Heart right ventricle (tissue), 16 donors: ENCODE measurements around the gene GDPD3. TPM values are rescaled to one million over a fixed set of nuclear protein-coding genes. Genes with fewer than 3 reads are reported as not detected.

ENCODE experiments used
- ATAC-seq, 8 donors: fragments of 200-7000 bp; cut with Tn5 transposase; one replicate each; pipeline ENCODE4 v1.9.1; 2020; ENCODE audit warnings: mild to moderate bottlenecking in 8 of 8, moderate library complexity in 8 of 8, moderate number of reproducible peaks in 1 of 8
- DNase-seq, 2 donors: peaks; one replicate each; pipeline ENCODE4 v3.0.0-alpha.2; 2020
- H3K27ac ChIP-seq, 10 donors: fragments of 200-600 bp; sonication (generic) in 2 of 10; one replicate each; pipeline versions ENCODE4 v1.5.0 to v1.8.0; 2020 to 2022; ENCODE audit warnings: mild to moderate bottlenecking in 3 of 10
- H3K27me3 ChIP-seq, 7 donors: fragments of 200-600 bp; one replicate each; pipeline ENCODE4 v1.8.0; 2021 to 2022; ENCODE audit warnings: mild to moderate bottlenecking in 2 of 7
- H3K36me3 ChIP-seq, 9 donors: fragments of 200-600 bp; sonication (generic) in 1 of 9; one replicate each; pipeline versions ENCODE4 v1.5.0 to v1.8.0; 2020 to 2022; ENCODE audit warnings: mild to moderate bottlenecking in 2 of 9
- H3K4me1 ChIP-seq, 9 donors: fragments of 200-600 bp; sonication (generic) in 1 of 9; one replicate each; pipeline versions ENCODE4 v1.5.0 to v1.8.0; 2020 to 2022; ENCODE audit warnings: mild to moderate bottlenecking in 4 of 9
- H3K4me3 ChIP-seq, 10 donors: fragments of 200-600 bp; sonication (generic) in 2 of 10; one replicate each; pipeline versions ENCODE4 v1.5.0 to v1.8.0; 2020 to 2022; ENCODE audit warnings: mild to moderate bottlenecking in 7 of 10, moderate library complexity in 2 of 10
- H3K9me3 ChIP-seq, 11 donors: fragments of 200-600 bp in 10 of 11; sonication (generic) in 2 of 11; one replicate each; pipeline versions ENCODE4 v1.5.0 to v1.8.0; 2013 to 2022; ENCODE audit warnings: mild to moderate bottlenecking in 2 of 11, control low read depth in 1 of 11, moderate library complexity in 1 of 11
- CTCF ChIP-seq, 9 donors: fragments of 200-600 bp; sonication (generic) in 2 of 9; IDR thresholded peaks; one replicate each; pipeline versions ENCODE4 v1.5.0 to v1.8.0; 2021 to 2022; ENCODE audit warnings: antibody characterized with exemption in 9 of 9, mild to moderate bottlenecking in 5 of 9, moderate library complexity in 1 of 9
- WGBS, 2 donors: extraction: QIAGEN DNeasy Blood & Tissue Kit; methylation state at CpG; one replicate each; pipeline ENCODE4 v1.1.7; 2013; ENCODE audit warnings: inconsistent platforms in 1 of 2; 5-methylcytosine and 5-hydroxymethylcytosine counted together
- intact Hi-C, 10 donors: fragments of 100-400 bp; cut with DNase I; formaldehyde crosslinking; loops; one replicate each; pipeline versions ENCODE4 v1.11.1 to v1.14.2; 2022
- polyA plus RNA-seq, 2 donors: library from polyadenylated mRNA; stranded (reverse); fragments of 200-250 nt; gene quantifications; one replicate each; pipeline ENCODE4 v1.2.3, GENCODE V29; 2013
- total RNA-seq, 10 donors: library from RNA; stranded (reverse); fragmentation: NEBNext Ultra II Directional in 3 of 10; extraction: Animal tissue kit (Norgen Biotek cat#: 25700) in 3 of 10; gene quantifications; one replicate each; pipeline versions ENCODE4 v1.2.1 to v1.2.4, GENCODE V29; 2021 to 2023
- donor health status: Arrhythmogenic right ventricular cardiomyopathy.
- donor health status: ischemic (EF 13 %, LVEDD 7.1; RV severe dilation, severe dysfunction).
- donor health status: healthy with polysubstance abuse.
- donor health status: DM: no; HTN: yes; CAD: no.
- donor health status: DM: no; HTN: no; CAD: no.
- donor health status: ischemic (EF 25% LVEDD 6.9; RV normal size, moderate dysfunction).
- donor health status: ischemic (EF 25% LVEDD 5.7; RV mildly dilated, moderate dysfunction).
- donor health status: healthy.
- donor health status: DM: yes; HTN: yes; CAD: no.
- donor health status: Ischemic cardiomyopathy.
- donor health status: ischemic (EF 35%, LVEDD 5.7; RV mildly dilated, moderate dysfunction).
- donor health status: nonischemic (EF 11% LVEDD 7.7; RV severe dilation, severe dysfunction).
- donor health status: DM: yes; HTN: yes; CAD: no.
- donor health status: PGD.
- donor health status: ischemic (EF 29% LVEDD 5.4; RV normal size, mild dysfunction).
- donor health status: nonischemic (EF 23%, LVEDD 6.1; RV moderate dilation, normal function).

GDPD3 gene
- total and polyA plus RNA-seq, 12 donors, result 0.85 to 6.4 (median 1.5) TPM

- WGBS, 2 donors, result 80 to 89% methylated on average over 11 of the region's 11 CpGs
- DNase-seq, result no peak
- peaks cover 0 to 12% (median 0%) of the 10 kb centered on the region in 9 donors for H3K4me1 ChIP-seq
- no peaks in the 10 kb centered on the region for H3K27me3 ChIP-seq
- H3K9me3 ChIP-seq, result no peaks in the 10 kb centered on the region
- no peak for TF ChIP-seq CTCF (IDR thresholded peaks at IDR 0.05)
- intact Hi-C loops, result loop anchor here in 1 of 10 donors (10.0 kb wide), 1 partner anchor 310 kb away; no protein-coding TSS in a partner anchor
- no peak overlapping the region for H3K4me3 ChIP-seq
- peaks cover 7 to 100% (median 50%) of the 10 kb centered on the region in 9 donors for H3K36me3 ChIP-seq
- ATAC-seq, result no peak
- no peak overlapping the region for H3K27ac ChIP-seq
Measured at GRCh38 chr16:30114411-30114810, 1.1 kb upstream of the GDPD3 start.

GRCh38 chr16:30113711-30114333, 485 bp upstream of the GDPD3 start:
- peaks cover 0 to 9% (median 0%) of the 10 kb centered on the region in 9 donors for H3K4me1 ChIP-seq
- H3K36me3 ChIP-seq, result peaks cover 7 to 100% (median 45%) of the 10 kb centered on the region in 9 donors
- 89 to 90% methylated on average over 20 of the region's 20 CpGs for WGBS, 2 donors
- peak overlapping the region in 1 of 10 donors; percentile 13 for H3K27ac ChIP-seq
- intact Hi-C loops, result loop anchor here in 1 of 10 donors (10.0 kb wide), 1 partner anchor 311 kb away; no protein-coding TSS in a partner anchor
- no peak overlapping the region for H3K4me3 ChIP-seq
- DNase-seq (no peak), ATAC-seq (peak in 3 of 8 donors; percentile 4 to 21 (median 11))
- H3K27me3 ChIP-seq, result no peaks in the 10 kb centered on the region
- H3K9me3 ChIP-seq, result no peaks in the 10 kb centered on the region
- no peak for TF ChIP-seq CTCF (IDR thresholded peaks at IDR 0.05)

DNA sequence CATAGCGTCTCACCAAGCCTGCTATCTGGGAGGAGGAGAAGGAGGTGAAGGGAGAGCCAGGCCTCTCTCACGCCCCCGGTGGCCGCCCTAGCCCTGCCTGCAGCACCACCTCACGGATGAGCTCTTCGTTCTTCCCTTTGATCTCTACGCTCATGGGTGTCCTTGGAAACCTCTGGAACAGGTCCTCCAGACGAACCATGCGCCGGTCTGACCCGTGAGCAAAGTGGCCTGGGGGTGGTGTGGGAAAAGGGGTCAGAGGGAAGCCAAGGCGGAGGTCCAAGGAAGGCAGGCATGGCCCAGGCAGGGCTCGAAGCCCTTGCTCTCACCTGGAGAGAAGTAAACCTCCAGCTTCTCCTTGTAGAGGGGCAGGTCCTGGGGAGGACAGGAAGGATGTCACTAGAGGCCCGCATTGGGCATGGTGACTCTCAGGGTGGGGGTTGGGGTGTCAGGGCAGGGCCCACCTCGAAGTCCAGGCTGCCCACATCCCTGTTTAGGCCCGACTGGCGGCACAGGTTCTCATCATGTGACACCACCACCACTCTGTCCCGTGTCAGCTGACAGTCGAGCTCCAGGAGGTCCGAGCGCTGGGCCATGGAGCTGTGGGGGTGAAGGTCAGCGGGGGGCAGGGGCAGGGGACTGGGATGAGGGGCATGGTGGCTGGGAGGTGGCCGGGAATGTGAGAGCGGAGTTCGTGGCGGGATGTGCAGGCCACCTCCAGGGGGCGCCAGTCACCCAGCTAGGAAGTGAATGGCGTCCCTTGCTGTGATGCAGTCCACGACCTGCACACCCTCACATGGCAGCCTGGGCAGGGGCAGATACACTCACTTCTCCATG, 923 bp downstream of the GDPD3 start:
- peak in 7 of 8 donors; percentile 15 to 64 (median 50) for ATAC-seq
- intact Hi-C loops, result loop anchor here in 1 of 10 donors (10.0 kb wide), 1 partner anchor 312 kb away; no protein-coding TSS in a partner anchor
- Histone ChIP-seq H3K36me3 (peaks cover 0 to 100% (median 31%) of the 10 kb centered on the region in 9 donors), H3K4me3 (no peak overlapping the region), H3K27me3 (no peaks in the 10 kb centered on the region), H3K27ac (no peak overlapping the region), H3K4me1 (peaks cover 0 to 9% (median 0%) of the 10 kb centered on the region in 9 donors), H3K9me3 (no peaks in the 10 kb centered on the region)
- WGBS, 2 donors, result 83 to 86% methylated on average over 29 of the region's 29 CpGs
- TF ChIP-seq CTCF (IDR thresholded peaks at IDR 0.05), result peak; percentile 32 to 71 (median 56)
- peak in 1 of 2 donors; percentile 73 for DNase-seq

DNA sequence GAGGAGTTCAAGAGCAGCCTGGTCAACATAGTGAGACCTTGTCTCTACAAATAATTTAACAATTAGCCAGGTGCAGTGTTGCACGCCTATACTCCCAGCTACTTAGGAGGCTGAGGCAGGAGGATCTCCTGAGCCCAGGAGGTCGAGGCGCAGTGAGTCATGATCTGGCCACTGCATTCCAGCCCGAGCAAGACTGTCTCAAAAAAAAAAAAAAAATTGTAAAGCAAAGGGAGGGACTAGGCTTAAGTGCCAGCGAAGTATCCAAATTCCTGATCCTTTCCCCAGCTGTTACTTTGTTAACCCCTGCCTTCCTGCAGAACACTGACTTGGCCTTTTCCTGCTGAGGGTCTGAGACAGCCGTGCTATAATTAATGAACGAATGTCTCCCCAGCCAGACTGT, 2.7 kb downstream of the GDPD3 start:
- Histone ChIP-seq H3K4me1 (peaks cover 0 to 9% (median 0%) of the 10 kb centered on the region in 9 donors), H3K4me3 (no peak overlapping the region), H3K27me3 (no peaks in the 10 kb centered on the region), H3K36me3 (peaks cover 0 to 100% (median 14%) of the 10 kb centered on the region in 9 donors), H3K9me3 (no peaks in the 10 kb centered on the region), H3K27ac (no peak overlapping the region)
- WGBS, 2 donors, result 58 to 62% methylated on average over 7 of the region's 7 CpGs
- intact Hi-C loops, result loop anchor here in 1 of 10 donors (10.0 kb wide), 1 partner anchor 314 kb away; no protein-coding TSS in a partner anchor
- TF ChIP-seq CTCF (IDR thresholded peaks at IDR 0.05), result no peak
- DNase-seq (no peak), ATAC-seq (no peak)
